Stomach (tissue), 4 donors: ENCODE data around the gene HELZ.

ENCODE experiments used
- CTCF ChIP-seq, 7 experiments: fragments of 450-650 bp in 4 of 7; fragments of 200-600 bp in 3 of 7; sonication (generic) in 3 of 7; IDR thresholded peaks; one replicate each; pipeline ENCODE4 v1.5.1; 2016 to 2019; ENCODE audit warnings: antibody characterized with exemption in 7 of 7, control low read depth in 2 of 7, mild to moderate bottlenecking in 1 of 7
- POLR2A ChIP-seq, 4 donors: fragments of 450-650 bp; IDR thresholded peaks; one replicate each; pipeline ENCODE4 v1.6.1; 2016; ENCODE audit warnings: antibody characterized with exemption in 4 of 4, control low read depth in 2 of 4, mild to moderate bottlenecking in 1 of 4, moderate library complexity in 1 of 4

GRCh38 chr17:67116045-67116575 lies 128.9 kb downstream of the HELZ start:
- TF ChIP-seq POLR2A (IDR thresholded peaks at IDR 0.05) (no peak), CTCF (IDR thresholded peaks at IDR 0.05) (no peak)
